Epithelial cell of proximal tubule (primary cell): ENCODE data around the gene OTC. TPM values are rescaled to one million over a fixed set of nuclear protein-coding genes. Genes with fewer than 3 reads are reported as not detected.
A peak's percentile ranks its signal among the peaks of the same experiment; 100 is the strongest.

Source experiments
- DNase-seq: peaks from one replicate; pipeline ENCODE4 v3.0.0-alpha.2; 2011; ENCODE audit warnings: low read depth
- H3K4me3 ChIP-seq: 2 replicates; pipeline ENCODE4 v1.5.1; 2011; ENCODE audit warnings: low read depth, mild to moderate bottlenecking, low read length
- CTCF ChIP-seq: conservative IDR thresholded peaks from 2 replicates; pipeline ENCODE4 v1.5.1; 2012; ENCODE audit warnings: low read depth, mild to moderate bottlenecking, low read length
- total RNA-seq: library from RNA; depleted of rRNA; stranded (reverse); fragments of >200 nt; gene quantifications from 2 replicates; pipeline ENCODE4 v1.2.3, GENCODE V29; 2015

The OTC gene
- total RNA-seq, 1 donor from 2014 or later = not detected

- no peak overlapping the region for H3K4me3 ChIP-seq
- DNase-seq = no peak
- no peak for TF ChIP-seq CTCF
Observed at GRCh38 chrX:38374431-38374830, 22.0 kb downstream of the OTC start.

- no peak for DNase-seq
- H3K4me3 ChIP-seq = no peak overlapping the region
- peak; percentile 58 for TF ChIP-seq CTCF
Observed at GRCh38 chrX:38375891-38376290, 23.5 kb downstream of the OTC start.

- TF ChIP-seq CTCF = no peak
- H3K4me3 ChIP-seq = no peak overlapping the region
- DNase-seq = no peak
Observed at GRCh38 chrX:38376747-38377146, 24.3 kb downstream of the OTC start.

- no peak overlapping the region for H3K4me3 ChIP-seq
- TF ChIP-seq CTCF = no peak
- no peak for DNase-seq
Observed at GRCh38 chrX:38379088-38379487, 26.7 kb downstream of the OTC start.

GRCh38 chrX:38382663-38383062 lies 30.3 kb downstream of the OTC start:
- TF ChIP-seq CTCF = no peak
- no peak for DNase-seq
- H3K4me3 ChIP-seq = no peak overlapping the region

- no peak for TF ChIP-seq CTCF
- no peak overlapping the region for H3K4me3 ChIP-seq
- DNase-seq = no peak
Observed at GRCh38 chrX:38400389-38400910, 48.0 kb downstream of the OTC start.

- no peak for DNase-seq
- no peak for TF ChIP-seq CTCF
- no peak overlapping the region for H3K4me3 ChIP-seq
Observed at GRCh38 chrX:38402118-38402517, 49.7 kb downstream of the OTC start.
